H9 (cell line): ENCODE measurements around the gene SST. TPM values are rescaled to one million over a fixed set of nuclear protein-coding genes. Genes with fewer than 3 reads are reported as not detected.

Source experiments
- DNase-seq: peaks from one replicate; pipeline ENCODE4 v3.0.0-alpha.2; 2017
- H2AFZ ChIP-seq: one replicate; pipeline ENCODE4 v1.6.1; 2013; ENCODE audit warnings: mild to moderate bottlenecking, low read length, control low read depth, moderate library complexity
- H2AK5ac ChIP-seq: 2 replicates; pipeline ENCODE4 v1.6.1; 2013; ENCODE audit warnings: low read length, control low read depth, mixed read lengths; ENCODE audit not compliant: insufficient read length
- H2BK120ac ChIP-seq: one replicate; pipeline ENCODE4 v1.6.1; 2013; ENCODE audit warnings: low read depth, mild to moderate bottlenecking, low read length, control low read depth, inconsistent platforms; ENCODE audit not compliant: poor library complexity, severe bottlenecking
- H2BK12ac ChIP-seq: 2 replicates; pipeline ENCODE4 v1.6.1; 2013; ENCODE audit warnings: low read length, control low read depth, mixed read lengths, low read depth; ENCODE audit not compliant: insufficient read length
- H2BK15ac ChIP-seq: 2 replicates; pipeline ENCODE4 v1.6.1; 2013; ENCODE audit warnings: low read depth, low read length, control low read depth
- H2BK20ac ChIP-seq: one replicate; pipeline ENCODE4 v1.6.1; 2013; ENCODE audit warnings: low read depth, mild to moderate bottlenecking, low read length, control low read depth, inconsistent platforms; ENCODE audit not compliant: poor library complexity, severe bottlenecking
- H2BK5ac ChIP-seq: 2 replicates; pipeline ENCODE4 v1.6.1; 2013; ENCODE audit warnings: low read length, control low read depth, mixed read lengths; ENCODE audit not compliant: insufficient read length
- H3K14ac ChIP-seq: 2 replicates; pipeline ENCODE4 v1.6.1; 2013; ENCODE audit warnings: low read length, control low read depth; ENCODE audit not compliant: insufficient read depth
- H3K18ac ChIP-seq: 2 replicates; pipeline ENCODE4 v1.6.1; 2013; ENCODE audit warnings: low read depth, mild to moderate bottlenecking, mixed read lengths, low read length, control low read depth; ENCODE audit not compliant: insufficient read length
- H3K23ac ChIP-seq: 2 replicates; pipeline ENCODE4 v1.6.1; 2013; ENCODE audit warnings: low read length, control low read depth, mixed read lengths, low read depth; ENCODE audit not compliant: insufficient read length
- H3K23me2 ChIP-seq: 2 replicates; pipeline ENCODE4 v1.6.1; 2013; ENCODE audit warnings: low read depth, mild to moderate bottlenecking, mixed read lengths, low read length, control low read depth; ENCODE audit not compliant: insufficient read length, poor library complexity, severe bottlenecking
- H3K27ac ChIP-seq: 2 replicates; pipeline ENCODE4 v1.5.1; 2013; ENCODE audit warnings: low read length, control low read depth, mixed read lengths, low read depth; ENCODE audit not compliant: insufficient read length
- H3K27me3 ChIP-seq: 2 replicates; pipeline ENCODE4 v1.6.1; 2013; ENCODE audit warnings: low read length, control low read depth, inconsistent platforms; ENCODE audit not compliant: insufficient read depth
- H3K4ac ChIP-seq: 2 replicates; pipeline ENCODE4 v1.6.1; 2013; ENCODE audit warnings: low read depth, mild to moderate bottlenecking, control low read depth, inconsistent platforms, low read length, moderate library complexity
- H3K4me1 ChIP-seq: 2 replicates; pipeline ENCODE4 v1.6.1; 2013; ENCODE audit warnings: low read length, control low read depth, inconsistent platforms; ENCODE audit not compliant: insufficient read depth
- H3K4me2 ChIP-seq: 2 replicates; pipeline ENCODE4 v1.6.1; 2013; ENCODE audit warnings: low read length, control low read depth, mixed read lengths; ENCODE audit not compliant: insufficient read length, insufficient read depth
- H3K56ac ChIP-seq: 2 replicates; pipeline ENCODE4 v1.6.1; 2013; ENCODE audit warnings: low read depth, mild to moderate bottlenecking, mixed read lengths, low read length, control low read depth; ENCODE audit not compliant: insufficient read length
- H3K79me1 ChIP-seq: 2 replicates; pipeline ENCODE4 v1.6.1; 2013; ENCODE audit warnings: low read depth, mild to moderate bottlenecking, moderate library complexity, low read length, control low read depth, inconsistent platforms; ENCODE audit not compliant: insufficient read depth, poor library complexity, severe bottlenecking
- H3K79me2 ChIP-seq: 2 replicates; pipeline ENCODE4 v1.6.1; 2013; ENCODE audit warnings: low read length, control low read depth, inconsistent platforms; ENCODE audit not compliant: insufficient read depth
- H3K9ac ChIP-seq: 2 replicates; pipeline ENCODE4 v1.6.1; 2013; ENCODE audit warnings: low read length, control low read depth, mixed read lengths; ENCODE audit not compliant: insufficient read length; ENCODE audit errors: extremely low read depth
- H3K9me3 ChIP-seq: one replicate; pipeline ENCODE4 v1.6.1; 2013; ENCODE audit warnings: low read depth, low read length, inconsistent platforms; ENCODE audit not compliant: control insufficient read depth
- H3T11ph ChIP-seq: one replicate; pipeline ENCODE4 v1.6.1; 2013; ENCODE audit warnings: mild to moderate bottlenecking, low read length, control low read depth, inconsistent platforms
- H4K20me1 ChIP-seq: one replicate; pipeline ENCODE4 v1.6.1; 2013; ENCODE audit not compliant: control insufficient read depth, insufficient read length, insufficient read depth
- H4K5ac ChIP-seq: 2 replicates; pipeline ENCODE4 v1.6.1; 2013; ENCODE audit warnings: low read depth, mild to moderate bottlenecking, mixed read lengths, low read length, control low read depth; ENCODE audit not compliant: insufficient read length
- H4K8ac ChIP-seq: replicated peaks from 2 replicates; pipeline ENCODE4 v1.6.1; 2013; ENCODE audit warnings: low read length, control low read depth, mixed read lengths, low read depth; ENCODE audit not compliant: insufficient read length
- H4K91ac ChIP-seq: 2 replicates; pipeline ENCODE4 v1.6.1; 2013; ENCODE audit warnings: low read depth, mild to moderate bottlenecking, moderate library complexity, mixed read lengths, low read length, control low read depth; ENCODE audit not compliant: insufficient read length
- H3K27ac Mint-ChIP-seq, 3 experiments: 2 replicates in 2 of 3; 3 replicates in 1 of 3; pipeline ENCODE4 v1.8.0; 2020 to 2021; ENCODE audit warnings: mixed read lengths in 3 of 3, mild to moderate bottlenecking in 1 of 3, moderate library complexity in 1 of 3
- H3K27me3 Mint-ChIP-seq: 2 replicates; pipeline ENCODE4 v1.8.0; 2021; ENCODE audit warnings: low read depth, mild to moderate bottlenecking, moderate library complexity, mixed read lengths
- H3K36me3 Mint-ChIP-seq, 3 experiments: 2 replicates in 2 of 3; 3 replicates in 1 of 3; pipeline ENCODE4 v1.8.0; 2020 to 2021; ENCODE audit warnings: low read depth in 3 of 3, mixed read lengths in 3 of 3; ENCODE audit not compliant: insufficient read depth in 1 of 3
- H3K4me1 Mint-ChIP-seq, 2 experiments: 2 replicates each; pipeline ENCODE4 v1.8.0; 2020; ENCODE audit warnings: mixed read lengths in 2 of 2
- H3K4me3 Mint-ChIP-seq, 2 experiments: 2 replicates in 1 of 2; 3 replicates in 1 of 2; pipeline ENCODE4 v1.8.0; 2020 to 2021; ENCODE audit warnings: mild to moderate bottlenecking in 2 of 2, mixed read lengths in 2 of 2, moderate library complexity in 1 of 2
- H3K9me3 Mint-ChIP-seq, 2 experiments: 2 replicates in 1 of 2; 3 replicates in 1 of 2; pipeline ENCODE4 v1.8.0; 2020; ENCODE audit warnings: mild to moderate bottlenecking in 2 of 2, mixed read lengths in 2 of 2, moderate library complexity in 1 of 2
- WGBS: extraction: QIAGEN DNeasy Blood & Tissue Kit; methylation state at CpG from one replicate; pipeline ENCODE4 v1.1.7; 2013; ENCODE audit warnings: missing lambda C conversion rate, low lambda C conversion rate, mixed read lengths; ENCODE audit not compliant: insufficient read length; ENCODE audit errors: extremely low coverage; 5-methylcytosine and 5-hydroxymethylcytosine counted together
- total RNA-seq: library from RNA; stranded (reverse); gene quantifications from 2 replicates; pipeline ENCODE4 v1.2.1, GENCODE V29; 2021
- TF ChIP-seq, protein P1 (sequence below): fragments of 200-600 bp; sonication (generic); conservative IDR thresholded peaks from 3 replicates; pipeline ENCODE4 v1.8.0; 2021; ENCODE audit warnings: antibody characterized with exemption, mild to moderate bottlenecking

Gene SST
- total RNA-seq, 1 experiment from 2014 or later = not detected

DNA sequence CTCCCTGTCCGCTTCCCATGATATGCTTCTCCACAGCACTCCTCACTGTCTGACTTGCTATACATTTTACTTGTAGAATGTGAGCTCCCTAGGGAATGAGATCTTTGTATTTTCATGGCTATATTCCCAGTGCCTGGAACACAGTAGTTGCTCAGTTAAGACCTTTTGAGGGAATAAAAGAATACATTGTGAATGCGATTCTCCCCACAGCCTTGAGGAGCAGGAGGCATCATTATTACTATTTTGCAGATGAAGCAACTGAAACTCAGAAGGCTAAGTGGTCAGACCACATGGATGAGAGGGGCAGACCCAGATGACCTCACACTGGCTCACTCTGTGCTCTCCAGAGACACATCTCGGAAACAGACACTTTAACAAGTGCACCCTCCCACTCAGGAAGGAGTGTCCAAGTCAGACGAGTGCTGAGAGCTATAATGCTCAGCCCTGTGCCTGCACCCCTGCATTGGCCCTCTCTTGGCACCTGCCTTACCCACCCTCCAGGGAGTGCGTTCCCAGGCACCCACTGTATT, 46.8 kb downstream of the SST start:
- Histone ChIP-seq H2AK5ac (no peak overlapping the region), H3K79me1 (no peaks in the 10 kb centered on the region)

More for the DNA sequence above, 46.8 kb downstream of the SST start:
- Histone ChIP-seq H3K27me3 (peaks cover 19% of the 10 kb centered on the region), H4K20me1 (no peaks in the 10 kb centered on the region), H2BK5ac (no peak overlapping the region), H3K23ac (no peak overlapping the region), H3K9ac (no peak overlapping the region), H4K5ac (no peak overlapping the region), H3K9me3 (no peaks in the 10 kb centered on the region), H3K18ac (no peak overlapping the region), H4K8ac (no peak overlapping the region), H3K14ac (no peak overlapping the region), H3K23me2 (no peaks in the 10 kb centered on the region), H3K79me2 (no peaks in the 10 kb centered on the region), H3T11ph (no peak overlapping the region), H4K91ac (no peak overlapping the region), H2BK120ac (no peak overlapping the region), H3K4me1 (peaks cover 11% of the 10 kb centered on the region; the same call in 1 of the 2 replicates), H3K56ac (no peak overlapping the region), H2AFZ (no peak overlapping the region), H3K27ac (no peak overlapping the region), H3K4me2 (no peak overlapping the region), H2BK15ac (no peak overlapping the region), H2BK20ac (no peak overlapping the region), H2BK12ac (no peak overlapping the region), H3K4ac (no peak overlapping the region)
- peaks cover 35 to 43% of the 10 kb centered on the region in 2 experiments for H3K4me1 Mint-ChIP-seq
- H3K9me3 Mint-ChIP-seq = no peaks in the 10 kb centered on the region
- no peak for DNase-seq
- peaks cover 59% of the 10 kb centered on the region for H3K27me3 Mint-ChIP-seq
- no CpG with 5 or more reads among the region's 5 CpGs for WGBS
- H3K27ac Mint-ChIP-seq = no peak overlapping the region; a peak in 1 of 7 replicates
- no peak overlapping the region for H3K4me3 Mint-ChIP-seq
- H3K36me3 Mint-ChIP-seq = peaks cover 0 to 1% (median 0%) of the 10 kb centered on the region in 3 experiments; a peak in 1 of 7 replicates
- TF ChIP-seq, protein P1, sequence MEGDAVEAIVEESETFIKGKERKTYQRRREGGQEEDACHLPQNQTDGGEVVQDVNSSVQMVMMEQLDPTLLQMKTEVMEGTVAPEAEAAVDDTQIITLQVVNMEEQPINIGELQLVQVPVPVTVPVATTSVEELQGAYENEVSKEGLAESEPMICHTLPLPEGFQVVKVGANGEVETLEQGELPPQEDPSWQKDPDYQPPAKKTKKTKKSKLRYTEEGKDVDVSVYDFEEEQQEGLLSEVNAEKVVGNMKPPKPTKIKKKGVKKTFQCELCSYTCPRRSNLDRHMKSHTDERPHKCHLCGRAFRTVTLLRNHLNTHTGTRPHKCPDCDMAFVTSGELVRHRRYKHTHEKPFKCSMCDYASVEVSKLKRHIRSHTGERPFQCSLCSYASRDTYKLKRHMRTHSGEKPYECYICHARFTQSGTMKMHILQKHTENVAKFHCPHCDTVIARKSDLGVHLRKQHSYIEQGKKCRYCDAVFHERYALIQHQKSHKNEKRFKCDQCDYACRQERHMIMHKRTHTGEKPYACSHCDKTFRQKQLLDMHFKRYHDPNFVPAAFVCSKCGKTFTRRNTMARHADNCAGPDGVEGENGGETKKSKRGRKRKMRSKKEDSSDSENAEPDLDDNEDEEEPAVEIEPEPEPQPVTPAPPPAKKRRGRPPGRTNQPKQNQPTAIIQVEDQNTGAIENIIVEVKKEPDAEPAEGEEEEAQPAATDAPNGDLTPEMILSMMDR = no peak
